Spleen (tissue), 7 donors: ENCODE data around the gene KCND3.

Experiments
- CTCF ChIP-seq, 11 experiments: fragments of 200-600 bp in 7 of 11; fragments of 450-650 bp in 4 of 11; sonication (generic) in 4 of 11; IDR thresholded peaks in 8 of 11; conservative IDR thresholded peaks in 3 of 11; 1 replicate in 7 of 11; 2 replicates in 4 of 11; pipeline versions ENCODE4 v1.4.0 to v1.8.0; 2016 to 2021; ENCODE audit warnings: antibody characterized with exemption in 11 of 11, inconsistent platforms in 4 of 11, mild to moderate bottlenecking in 1 of 11
- POLR2A ChIP-seq, 3 donors: fragments of 450-650 bp; IDR thresholded peaks; one replicate each; pipeline ENCODE4 v1.5.1; 2017; ENCODE audit warnings: antibody characterized with exemption in 3 of 3, mild to moderate bottlenecking in 1 of 3
- POLR2AphosphoS5 ChIP-seq, 3 donors: sonication (generic); formaldehyde crosslinking; IDR thresholded peaks; one replicate each; pipeline ENCODE4 v1.5.1; 2017; ENCODE audit warnings: antibody characterized with exemption in 3 of 3
- donor health status: DM: no; HTN: no; CAD: no; lungs with moderate emphysema.
- donor health status: DM: no; HTN: no; CAD: no.
- donor health status: DM: no; HTN: no; CAD: no.

DNA sequence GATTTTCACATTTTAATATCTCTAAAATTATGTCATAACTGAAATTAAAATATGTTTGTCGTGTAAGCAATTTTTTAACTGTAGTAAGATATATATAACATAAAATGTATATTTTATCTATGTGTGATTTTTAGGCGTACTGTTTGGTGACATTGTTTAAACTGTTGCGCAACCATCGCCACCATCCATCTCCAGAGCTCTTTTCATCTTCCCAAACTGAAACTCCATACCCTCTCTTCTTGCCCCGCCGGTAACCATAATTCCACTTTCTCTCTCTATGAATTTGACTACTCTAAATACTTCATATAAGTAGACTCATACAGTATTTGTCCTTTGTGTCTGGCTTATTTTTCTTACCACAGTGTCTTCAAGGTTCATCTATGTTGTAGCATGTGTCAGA lies 167.3 kb downstream of the KCND3 start:
- TF ChIP-seq CTCF (IDR thresholded peaks at IDR 0.05 in 8 of 11, conservative IDR thresholded peaks at IDR 0.05 in 3 of 11) (no peak), POLR2A (IDR thresholded peaks at IDR 0.05) (no peak), POLR2AphosphoS5 (IDR thresholded peaks at IDR 0.05) (no peak)
